GM18907 (cell line): ENCODE measurements around the gene NPM3.

Experiments used
- ATAC-seq: cut with Tn5 transposase; IDR thresholded peaks from one replicate; pipeline ENCODE4 v1.9.1; 2021; ENCODE audit warnings: mild to moderate bottlenecking, moderate library complexity; ENCODE audit not compliant: unreplicated experiment

NPM3 gene

GRCh38 chr10:101782811-101783735 lies at the start of gene NPM3:
Gene NPM3, minus strand, starts transcription at chr10:101783446. Its CDS starts 56 bp downstream, at chr10:101783390.
- ATAC-seq = peak; percentile 68

- no peak for ATAC-seq
These were observed 49.1 kb upstream of the NPM3 start for GRCh38 chr10:101832325-101832771.

- ATAC-seq = no peak
These were observed 48.0 kb upstream of the NPM3 start for GRCh38 chr10:101831169-101831811.

- ATAC-seq = peak; percentile 54
These were observed 47.3 kb upstream of the NPM3 start for GRCh38 chr10:101830322-101831168.

GRCh38 chr10:101829561-101830315 lies 46.5 kb upstream of the NPM3 start:
- ATAC-seq = peak; percentile 30

GRCh38 chr10:101828766-101829551 lies 45.7 kb upstream of the NPM3 start:
- no peak for ATAC-seq

GRCh38 chr10:101827919-101828600 lies 44.8 kb upstream of the NPM3 start:
- no peak for ATAC-seq

- no peak for ATAC-seq
These were observed 43.7 kb upstream of the NPM3 start for GRCh38 chr10:101826852-101827434.

GRCh38 chr10:101824736-101825135 lies 41.5 kb upstream of the NPM3 start:
- ATAC-seq = no peak

- peak; percentile 19 for ATAC-seq
These were observed 35.8 kb upstream of the NPM3 start for GRCh38 chr10:101818872-101819633.

GRCh38 chr10:101818119-101818871 lies 35.0 kb upstream of the NPM3 start, which contains the start of gene OGA:
Gene OGA, minus strand, starts transcription at chr10:101818444. Its CDS starts 422 bp downstream, at chr10:101818022.
- peak; percentile 90 for ATAC-seq

GRCh38 chr10:101817337-101818118 lies 34.3 kb upstream of the NPM3 start:
- ATAC-seq = no peak

GRCh38 chr10:101816913-101817336 lies 33.7 kb upstream of the NPM3 start:
- ATAC-seq = no peak

- ATAC-seq = no peak
These were observed 33.1 kb upstream of the NPM3 start for GRCh38 chr10:101816376-101816775.

- peak; percentile 18 for ATAC-seq
These were observed 31.3 kb upstream of the NPM3 start for GRCh38 chr10:101814466-101815071.

GRCh38 chr10:101812606-101813005 lies 29.4 kb upstream of the NPM3 start:
- ATAC-seq = no peak
